ENCODE data around the gene KLHL6. TPM values are rescaled to one million over a fixed set of nuclear protein-coding genes. Genes with fewer than 3 reads are reported as not detected.

The KLHL6 gene
- total RNA-seq, 1 donor from 2014 or later, result 36.7 TPM

GRCh38 chr3:183448369-183449128, 107.0 kb downstream of the KLHL6 start:
- ATAC-seq (no peak), DNase-seq (no peak)
- Histone ChIP-seq H3K9me3 (peaks cover 6% of the 10 kb centered on the region), H3K27me3 (ENCODE audit: low read depth) (no peaks in the 10 kb centered on the region), H3K36me3 (peaks cover 9% of the 10 kb centered on the region), H3K4me1 (peaks cover 17% of the 10 kb centered on the region), H3K27ac (no peak overlapping the region), H3K4me3 (peak overlapping the region; percentile 76)
- TF ChIP-seq, protein P1, sequence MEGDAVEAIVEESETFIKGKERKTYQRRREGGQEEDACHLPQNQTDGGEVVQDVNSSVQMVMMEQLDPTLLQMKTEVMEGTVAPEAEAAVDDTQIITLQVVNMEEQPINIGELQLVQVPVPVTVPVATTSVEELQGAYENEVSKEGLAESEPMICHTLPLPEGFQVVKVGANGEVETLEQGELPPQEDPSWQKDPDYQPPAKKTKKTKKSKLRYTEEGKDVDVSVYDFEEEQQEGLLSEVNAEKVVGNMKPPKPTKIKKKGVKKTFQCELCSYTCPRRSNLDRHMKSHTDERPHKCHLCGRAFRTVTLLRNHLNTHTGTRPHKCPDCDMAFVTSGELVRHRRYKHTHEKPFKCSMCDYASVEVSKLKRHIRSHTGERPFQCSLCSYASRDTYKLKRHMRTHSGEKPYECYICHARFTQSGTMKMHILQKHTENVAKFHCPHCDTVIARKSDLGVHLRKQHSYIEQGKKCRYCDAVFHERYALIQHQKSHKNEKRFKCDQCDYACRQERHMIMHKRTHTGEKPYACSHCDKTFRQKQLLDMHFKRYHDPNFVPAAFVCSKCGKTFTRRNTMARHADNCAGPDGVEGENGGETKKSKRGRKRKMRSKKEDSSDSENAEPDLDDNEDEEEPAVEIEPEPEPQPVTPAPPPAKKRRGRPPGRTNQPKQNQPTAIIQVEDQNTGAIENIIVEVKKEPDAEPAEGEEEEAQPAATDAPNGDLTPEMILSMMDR (IDR thresholded peaks at IDR 0.05), result no peak
- intact Hi-C loops (cut with DNase I), result no loop called here

GRCh38 chr3:183447206-183448001, 108.1 kb downstream of the KLHL6 start:
- TF ChIP-seq, protein P1 (IDR thresholded peaks at IDR 0.05), result no peak
- peak; percentile 88 for DNase-seq
- peak; percentile 93 to 94 for ATAC-seq
- intact Hi-C loops (cut with DNase I), result no loop called here
- peaks cover 5% of the 10 kb centered on the region for H3K36me3 ChIP-seq
- peaks cover 11% of the 10 kb centered on the region for H3K9me3 ChIP-seq
- H3K4me1 ChIP-seq, result peaks cover 17% of the 10 kb centered on the region
- H3K27ac ChIP-seq, result peak overlapping the region; percentile 75
- H3K27me3 ChIP-seq (ENCODE audit: low read depth), result no peaks in the 10 kb centered on the region
- H3K4me3 ChIP-seq, result peak overlapping the region; percentile 76

- no peak for ATAC-seq
- intact Hi-C loops (cut with DNase I), result no loop called here
Observed at GRCh38 chr3:183446838-183447205, 108.7 kb downstream of the KLHL6 start.

DNA sequence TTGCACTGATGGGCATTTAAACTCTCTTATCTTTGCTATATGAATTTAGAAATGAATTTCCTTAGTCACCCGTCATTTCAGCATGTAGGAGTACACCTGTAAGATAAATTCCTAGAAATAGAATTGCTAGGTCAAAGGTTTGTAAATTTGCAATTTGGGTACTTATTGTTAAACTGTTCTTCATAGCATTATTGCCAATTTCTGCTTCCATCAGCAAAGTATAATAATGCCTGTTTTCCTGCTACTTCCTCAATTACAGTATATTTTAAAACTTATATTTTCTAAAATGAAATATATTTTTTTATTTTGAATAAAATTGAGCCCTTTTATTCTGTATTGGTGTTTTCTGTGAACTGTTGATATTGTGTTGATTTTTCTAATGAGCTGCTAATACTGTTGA, 110.8 kb downstream of the KLHL6 start:
- Histone ChIP-seq H3K4me3 (no peak overlapping the region), H3K4me1 (peaks cover 17% of the 10 kb centered on the region), H3K27me3 (ENCODE audit: low read depth) (no peaks in the 10 kb centered on the region), H3K36me3 (no peaks in the 10 kb centered on the region), H3K9me3 (peaks cover 11% of the 10 kb centered on the region), H3K27ac (no peak overlapping the region)
- DNase-seq (no peak), ATAC-seq (no peak)
- TF ChIP-seq, protein P1 (IDR thresholded peaks at IDR 0.05), result no peak
- intact Hi-C loops (cut with DNase I), result no loop called here

More at GRCh38 chr3:183446838-183447205, 108.7 kb downstream of the KLHL6 start:
- H3K4me3 ChIP-seq, result peak overlapping the region; percentile 76
- H3K4me1 ChIP-seq, result peaks cover 17% of the 10 kb centered on the region
- H3K27me3 ChIP-seq (ENCODE audit: low read depth), result no peaks in the 10 kb centered on the region
- no peak for DNase-seq
- TF ChIP-seq, protein P1 (IDR thresholded peaks at IDR 0.05), result no peak
- H3K27ac ChIP-seq, result peak overlapping the region; percentile 75
- no peaks in the 10 kb centered on the region for H3K36me3 ChIP-seq
- H3K9me3 ChIP-seq, result peaks cover 11% of the 10 kb centered on the region

DNA sequence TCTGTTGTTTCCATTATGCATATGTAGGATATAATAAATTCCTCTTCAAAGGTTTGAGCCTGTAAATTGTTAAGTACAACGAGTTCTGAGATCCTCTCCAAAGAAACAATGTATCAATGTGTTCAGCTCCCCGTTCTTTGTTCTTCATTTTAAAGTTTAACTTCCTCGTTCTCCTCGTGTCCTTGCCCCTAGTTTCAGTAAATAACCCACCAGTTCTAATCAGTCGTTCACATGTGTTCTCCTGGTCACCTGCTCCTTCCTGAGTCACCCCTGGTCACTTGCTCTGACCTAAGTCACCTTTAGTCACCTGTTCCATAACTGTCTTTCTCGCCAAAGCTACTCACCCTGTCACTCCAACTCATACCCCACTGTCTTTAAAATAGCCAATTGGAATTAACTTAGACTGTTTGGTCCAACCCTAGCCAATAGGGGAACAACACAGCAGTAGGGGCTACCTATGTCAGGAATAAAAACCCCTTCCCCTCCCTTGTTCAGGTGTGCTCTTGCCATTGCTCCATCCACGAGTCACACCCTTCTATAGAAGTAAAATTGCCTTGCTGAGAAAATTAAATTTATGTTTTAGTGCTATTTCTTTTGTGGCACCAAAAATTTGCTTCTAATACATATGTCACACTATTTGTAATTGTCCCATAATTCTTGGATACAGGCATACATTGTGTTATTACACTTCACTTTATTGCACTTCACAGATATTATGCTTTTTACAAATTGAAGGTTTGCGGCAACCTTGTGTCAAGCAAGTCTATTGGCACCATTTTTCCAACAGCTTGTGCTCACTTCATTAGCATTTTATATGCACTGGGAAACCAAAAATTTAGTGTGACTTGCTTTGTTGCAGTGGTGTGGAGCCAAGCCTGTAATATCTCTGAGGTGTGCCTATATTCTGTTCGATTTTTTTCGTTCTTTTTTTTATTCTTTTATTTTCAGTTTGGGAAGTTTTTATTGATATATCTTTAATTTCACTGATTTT, 111.8 kb downstream of the KLHL6 start:
- Histone ChIP-seq H3K4me3 (no peak overlapping the region), H3K4me1 (peaks cover 7% of the 10 kb centered on the region), H3K9me3 (peaks cover 11% of the 10 kb centered on the region), H3K27me3 (ENCODE audit: low read depth) (no peaks in the 10 kb centered on the region), H3K27ac (no peak overlapping the region), H3K36me3 (no peaks in the 10 kb centered on the region)
- DNase-seq, result no peak
- no peak for ATAC-seq
- TF ChIP-seq, protein P1 (IDR thresholded peaks at IDR 0.05), result no peak
- intact Hi-C loops (cut with DNase I), result no loop called here

Measured in lower lobe of right lung (tissue), 2 donors.